Naive thymus-derived CD4-positive, alpha-beta T cell (primary cell): ENCODE results near the gene PLK4. TPM values are rescaled to one million over a fixed set of nuclear protein-coding genes. Genes with fewer than 3 reads are reported as not detected.

Experiments
- ATAC-seq: fragments of 150-1000 bp; cut with Tn5 transposase; 2 replicates; pipeline ENCODE4 v1.10.0; 2021; ENCODE audit warnings: mild to moderate bottlenecking, moderate library complexity
- CTCF ChIA-PET: fragments of 350-600 bp; sonication (Branson Sonifier 250); formaldehyde crosslinking; loops from one replicate; lab custom pipeline; 2021; ENCODE audit warnings: antibody characterized with exemption; lab: Charles Lee
- POLR2A ChIA-PET: fragments of 350-600 bp; sonication (Branson Sonifier 250); formaldehyde crosslinking; loops from one replicate; lab custom pipeline; 2021; ENCODE audit warnings: antibody characterized with exemption, inconsistent platforms; lab: Charles Lee
- DNase-seq, 9 donors: peaks; one replicate each; pipeline versions ENCODE4 v3.0.0 to v3.0.0-alpha.2; 2020 to 2022; ENCODE audit warnings: mixed read lengths in 1 of 9
- H3K27ac ChIP-seq: one replicate; pipeline ENCODE4 v1.7.0; 2013; ENCODE audit warnings: mild to moderate bottlenecking, low read depth, low read length, moderate library complexity
- H3K27me3 ChIP-seq, 2 donors: one replicate each; pipeline ENCODE4 v1.7.0; 2013; ENCODE audit warnings: low read length in 2 of 2, mild to moderate bottlenecking in 2 of 2, moderate library complexity in 2 of 2; ENCODE audit not compliant: control insufficient read depth in 2 of 2, insufficient read depth in 2 of 2
- H3K36me3 ChIP-seq, 3 experiments: 1 replicate in 2 of 3; 2 replicates in 1 of 3; pipeline ENCODE4 v1.7.0; 2013; ENCODE audit warnings: low read length in 3 of 3, mild to moderate bottlenecking in 3 of 3, moderate library complexity in 1 of 3; ENCODE audit not compliant: insufficient read depth in 3 of 3, control insufficient read depth in 2 of 3
- H3K4me1 ChIP-seq, 2 donors: one replicate each; pipeline ENCODE4 v1.7.0; 2013; ENCODE audit warnings: low read length in 2 of 2, mild to moderate bottlenecking in 2 of 2, moderate library complexity in 1 of 2; ENCODE audit not compliant: control insufficient read depth in 2 of 2, insufficient read depth in 2 of 2
- H3K4me3 ChIP-seq: 2 replicates; pipeline ENCODE4 v1.7.0; 2013; ENCODE audit warnings: mild to moderate bottlenecking, low read length
- H3K9me3 ChIP-seq, 3 experiments: 1 replicate in 2 of 3; 2 replicates in 1 of 3; pipeline ENCODE4 v1.7.0; 2013; ENCODE audit warnings: low read length in 3 of 3; ENCODE audit not compliant: control insufficient read depth in 2 of 3
- H3K27ac Mint-ChIP-seq, 9 donors: one replicate each; pipeline ENCODE4 v1.8.0; 2020 to 2022; ENCODE audit warnings: mixed read lengths in 9 of 9, mild to moderate bottlenecking in 8 of 9, moderate library complexity in 5 of 9, inconsistent platforms in 2 of 9
- H3K27me3 Mint-ChIP-seq, 5 donors: one replicate each; pipeline ENCODE4 v1.8.0; 2021 to 2022; ENCODE audit warnings: mixed read lengths in 5 of 5, mild to moderate bottlenecking in 1 of 5
- H3K36me3 Mint-ChIP-seq, 5 donors: one replicate each; pipeline ENCODE4 v1.8.0; 2020 to 2022; ENCODE audit warnings: mixed read lengths in 5 of 5, mild to moderate bottlenecking in 3 of 5, inconsistent platforms in 1 of 5
- H3K4me1 Mint-ChIP-seq, 7 donors: one replicate each; pipeline ENCODE4 v1.8.0; 2020 to 2022; ENCODE audit warnings: mixed read lengths in 7 of 7, mild to moderate bottlenecking in 3 of 7, inconsistent platforms in 1 of 7
- H3K4me3 Mint-ChIP-seq, 10 donors: one replicate each; pipeline ENCODE4 v1.8.0; 2020 to 2022; ENCODE audit warnings: mild to moderate bottlenecking in 10 of 10, mixed read lengths in 10 of 10, moderate library complexity in 6 of 10, inconsistent platforms in 2 of 10
- H3K9me3 Mint-ChIP-seq, 11 donors: one replicate each; pipeline ENCODE4 v1.8.0; 2020 to 2022; ENCODE audit warnings: mixed read lengths in 11 of 11, mild to moderate bottlenecking in 4 of 11, inconsistent platforms in 1 of 11, moderate library complexity in 1 of 11
- intact Hi-C, 2 donors: fragments of 100-400 bp; cut with micrococcal nuclease; formaldehyde crosslinking; loops; one replicate each; pipeline ENCODE4 v1.15.1; 2023
- polyA plus RNA-seq, 2 donors: library from polyadenylated mRNA; unstranded; fragments of 300-500 nt; fragmentation: Illumina TruSeq; gene quantifications; one replicate each; pipeline ENCODE4 v1.2.3, GENCODE V29; 2021
- total RNA-seq, 6 experiments: library from RNA in 5 of 6; stranded (reverse) in 5 of 6; gene quantifications; 1 replicate in 5 of 6; 2 replicates in 1 of 6; pipeline ENCODE4 v1.2.3 and lab custom pipeline; 2021 to 2026

Gene PLK4
- total and polyA plus RNA-seq, 7 experiments from 2014 or later = 1.3 to 34.7 (median 3.5) TPM

DNA sequence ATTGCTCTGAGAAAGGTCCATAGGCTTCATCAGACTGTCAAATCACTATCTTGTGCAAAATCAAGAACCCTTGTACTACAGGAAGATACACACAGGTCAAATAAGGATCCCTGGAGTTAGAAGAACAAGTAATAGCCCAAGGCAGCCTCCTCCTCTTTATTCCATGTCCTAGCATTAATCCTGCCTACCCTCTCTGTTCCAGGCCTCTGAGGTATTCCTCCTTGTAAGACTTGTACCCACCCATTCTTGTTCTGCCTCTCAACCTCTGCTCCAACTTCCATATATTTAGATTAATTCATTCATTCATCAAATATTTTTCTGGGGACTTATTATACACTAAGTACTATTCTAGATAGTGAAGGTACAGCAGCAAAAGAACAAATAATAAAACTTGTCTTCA lies 10.4 kb upstream of the PLK4 start:
- peaks cover 0 to 4% (median 0%) of the 10 kb centered on the region in 11 donors for H3K9me3 Mint-ChIP-seq
- ATAC-seq (no peak), DNase-seq (no peak)
- Histone ChIP-seq H3K9me3 (no peaks in the 10 kb centered on the region), H3K36me3 (no peaks in the 10 kb centered on the region), H3K4me3 (no peak overlapping the region), H3K4me1 (no peaks in the 10 kb centered on the region), H3K27ac (no peak overlapping the region), H3K27me3 (no peaks in the 10 kb centered on the region)
- intact Hi-C loops = no loop called here
- H3K36me3 Mint-ChIP-seq = peaks cover 0 to 13% (median 5%) of the 10 kb centered on the region in 5 donors
- peak overlapping the region in 2 of 9 donors; percentile 32 to 39 for H3K27ac Mint-ChIP-seq
- ChIA-PET POLR2A (no interaction called here), CTCF (no interaction called here)
- H3K27me3 Mint-ChIP-seq = no peaks in the 10 kb centered on the region
- peaks cover 0 to 12% (median 0%) of the 10 kb centered on the region in 7 donors for H3K4me1 Mint-ChIP-seq
- H3K4me3 Mint-ChIP-seq = no peak overlapping the region

DNA sequence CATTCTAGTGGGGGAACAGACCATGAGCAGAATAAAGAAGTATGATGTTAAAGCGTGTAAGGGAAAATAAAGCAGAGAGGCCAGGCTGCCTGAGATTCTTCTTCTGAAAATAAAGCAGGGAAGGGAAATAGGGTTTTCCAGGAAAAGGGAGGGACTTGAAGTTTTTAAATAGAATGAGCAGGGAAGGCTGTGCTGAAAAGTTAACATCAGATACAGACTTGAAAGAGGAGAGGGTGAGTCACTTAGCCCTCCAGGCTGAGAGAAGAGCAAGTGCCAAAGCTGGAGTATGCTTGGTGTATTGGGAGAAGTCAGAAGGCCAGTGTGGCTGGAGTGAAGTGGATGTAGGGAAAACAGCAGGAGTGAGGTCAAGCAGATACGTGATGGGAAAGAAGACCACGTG lies 10.0 kb upstream of the PLK4 start:
- ATAC-seq = no peak

DNA sequence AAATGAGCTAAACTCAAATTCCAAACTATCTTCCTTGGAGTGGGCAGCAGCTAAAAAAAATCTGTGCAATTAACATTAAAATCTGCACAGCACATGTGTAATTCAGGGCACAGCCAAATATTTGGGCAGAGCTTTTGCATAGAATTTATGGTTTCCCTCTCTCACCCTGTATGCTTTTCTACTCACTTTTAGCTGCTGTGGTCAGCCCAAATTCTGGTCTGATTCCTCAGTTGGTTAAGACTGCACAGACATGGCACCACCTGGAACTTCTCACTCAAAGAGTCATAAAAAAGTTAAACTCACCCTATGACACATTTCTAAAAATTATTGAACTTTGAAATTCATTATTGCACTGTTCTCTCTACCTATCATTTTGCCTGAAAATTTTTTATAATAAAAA lies 4.9 kb upstream of the PLK4 start:
- Histone ChIP-seq H3K9me3 (no peaks in the 10 kb centered on the region), H3K4me3 (no peak overlapping the region), H3K27ac (no peak overlapping the region), H3K36me3 (peaks cover 0 to 1% (median 0%) of the 10 kb centered on the region in 3 experiments), H3K27me3 (no peaks in the 10 kb centered on the region), H3K4me1 (peaks cover 4 to 5% of the 10 kb centered on the region in 2 donors)
- peaks cover 0 to 12% (median 8%) of the 10 kb centered on the region in 5 donors for H3K36me3 Mint-ChIP-seq
- peaks cover 0 to 3% (median 0%) of the 10 kb centered on the region in 5 donors for H3K27me3 Mint-ChIP-seq
- H3K9me3 Mint-ChIP-seq = peaks cover 0 to 6% (median 0%) of the 10 kb centered on the region in 11 donors
- no peak overlapping the region for H3K4me3 Mint-ChIP-seq
- peaks cover 4 to 22% (median 17%) of the 10 kb centered on the region in 7 donors for H3K4me1 Mint-ChIP-seq
- intact Hi-C loops = no loop called here
- no peak for DNase-seq
- POLR2A ChIA-PET = interaction anchor here (1.1 kb wide), 1 partner anchor 90 kb away, joined by 3 read pairs; the partner anchor contains the start of genes ABHD18 and MFSD8
- ATAC-seq = no peak
- CTCF ChIA-PET = interaction anchor here (0.6 kb wide), 1 partner anchor 64 kb away, joined by 6 read pairs; no protein-coding TSS in a partner anchor
- H3K27ac Mint-ChIP-seq = no peak overlapping the region

More for the DNA sequence above, 10.0 kb upstream of the PLK4 start:
- Mint-ChIP-seq H3K36me3 (peaks cover 0 to 15% (median 6%) of the 10 kb centered on the region in 5 donors), H3K27me3 (no peaks in the 10 kb centered on the region), H3K4me3 (no peak overlapping the region), H3K4me1 (peaks cover 0 to 12% (median 0%) of the 10 kb centered on the region in 7 donors), H3K27ac (peak overlapping the region in 2 of 9 donors; percentile 32 to 62), H3K9me3 (peaks cover 0 to 4% (median 0%) of the 10 kb centered on the region in 11 donors)
- ChIA-PET POLR2A (no interaction called here), CTCF (no interaction called here)
- Histone ChIP-seq H3K4me1 (no peaks in the 10 kb centered on the region), H3K27ac (no peak overlapping the region), H3K27me3 (no peaks in the 10 kb centered on the region), H3K36me3 (no peaks in the 10 kb centered on the region), H3K9me3 (no peaks in the 10 kb centered on the region), H3K4me3 (no peak overlapping the region)
- no peak for DNase-seq
- intact Hi-C loops = no loop called here

DNA sequence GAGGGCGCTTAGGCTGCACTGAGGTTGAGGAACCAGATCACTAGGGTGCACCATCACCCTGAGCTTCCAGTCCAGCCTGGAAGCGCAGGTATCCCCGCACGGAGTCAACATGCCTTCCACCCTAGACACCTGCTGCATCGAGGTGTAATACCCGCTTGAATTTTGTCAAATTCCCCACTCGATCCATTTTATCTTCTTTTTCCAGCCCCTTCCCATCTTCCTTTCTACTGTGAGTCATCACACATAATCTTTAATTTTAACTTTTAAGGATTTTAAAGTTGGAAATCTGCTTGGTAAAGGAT lies 821 bp downstream of the PLK4 start:
- Histone ChIP-seq H3K36me3 (peaks cover 0 to 5% (median 0%) of the 10 kb centered on the region in 3 experiments), H3K9me3 (no peaks in the 10 kb centered on the region), H3K4me3 (peak overlapping the region; percentile 93), H3K4me1 (peaks cover 4 to 10% of the 10 kb centered on the region in 2 donors), H3K27me3 (no peaks in the 10 kb centered on the region), H3K27ac (peak overlapping the region; percentile 75)
- ChIA-PET CTCF (interaction anchor here (1.6 kb wide), 1 partner anchor 84 kb away, joined by 8 read pairs; the partner anchor contains the start of genes ABHD18 and MFSD8), POLR2A (interaction anchor here (1.1 to 3.6 kb wide), 3 partner anchors 11 to 179 kb away, joined by 3 to 27 read pairs (median 9); partner anchors contain the start of genes ABHD18, LARP1B and MFSD8)
- Mint-ChIP-seq H3K9me3 (peaks cover 0 to 5% (median 0%) of the 10 kb centered on the region in 11 donors), H3K27me3 (peaks cover 0 to 3% (median 0%) of the 10 kb centered on the region in 5 donors), H3K36me3 (peaks cover 0 to 9% (median 5%) of the 10 kb centered on the region in 5 donors), H3K4me3 (peak overlapping the region; percentile 90 to 99 (median 97)), H3K27ac (peak overlapping the region in 7 of 9 donors; percentile 20 to 99 (median 97)), H3K4me1 (peaks cover 4 to 40% (median 28%) of the 10 kb centered on the region in 7 donors)
- ATAC-seq (no peak), DNase-seq (peak in 2 of 9 donors; percentile 8 to 10)
- intact Hi-C loops = loop anchor here in 1 of 2 donors (2.0 kb wide), 3 partner anchors 99 to 1211 kb away; partner anchors contain the start of genes HSPA4L and SCLT1

DNA sequence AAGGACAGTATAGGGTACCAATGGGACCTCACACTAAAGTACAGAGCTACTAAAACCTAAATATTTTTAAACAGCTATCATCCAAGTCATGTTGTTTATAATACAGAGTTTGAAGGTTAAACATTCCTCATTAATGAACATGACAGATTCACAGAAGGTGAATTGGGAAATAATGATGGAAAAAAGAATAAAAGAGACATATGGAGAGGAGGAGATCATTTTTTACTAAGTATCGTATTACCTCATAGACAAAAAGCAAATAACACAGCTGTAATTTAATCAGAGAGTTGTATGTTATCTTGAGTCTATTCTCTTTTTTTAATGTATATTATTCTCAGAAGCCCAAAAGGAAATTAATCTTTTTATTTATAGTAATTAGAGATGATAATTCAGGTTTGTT lies 7.9 kb downstream of the PLK4 start:
- H3K4me1 Mint-ChIP-seq = peaks cover 0 to 36% (median 0%) of the 10 kb centered on the region in 7 donors
- no peak overlapping the region for H3K4me3 ChIP-seq
- CTCF ChIA-PET = no interaction called here
- no peak overlapping the region for H3K27ac ChIP-seq
- ATAC-seq (no peak), DNase-seq (no peak)
- H3K27me3 Mint-ChIP-seq = no peaks in the 10 kb centered on the region
- no peaks in the 10 kb centered on the region for H3K4me1 ChIP-seq
- H3K36me3 ChIP-seq = no peaks in the 10 kb centered on the region
- POLR2A ChIA-PET = no interaction called here
- no peaks in the 10 kb centered on the region for H3K27me3 ChIP-seq
- intact Hi-C loops = no loop called here
- H3K4me3 Mint-ChIP-seq = no peak overlapping the region
- H3K36me3 Mint-ChIP-seq = peaks cover 0 to 23% (median 6%) of the 10 kb centered on the region in 5 donors
- no peaks in the 10 kb centered on the region for H3K9me3 ChIP-seq
- H3K27ac Mint-ChIP-seq = peak overlapping the region in 1 of 9 donors; percentile 26
- no peaks in the 10 kb centered on the region for H3K9me3 Mint-ChIP-seq

DNA sequence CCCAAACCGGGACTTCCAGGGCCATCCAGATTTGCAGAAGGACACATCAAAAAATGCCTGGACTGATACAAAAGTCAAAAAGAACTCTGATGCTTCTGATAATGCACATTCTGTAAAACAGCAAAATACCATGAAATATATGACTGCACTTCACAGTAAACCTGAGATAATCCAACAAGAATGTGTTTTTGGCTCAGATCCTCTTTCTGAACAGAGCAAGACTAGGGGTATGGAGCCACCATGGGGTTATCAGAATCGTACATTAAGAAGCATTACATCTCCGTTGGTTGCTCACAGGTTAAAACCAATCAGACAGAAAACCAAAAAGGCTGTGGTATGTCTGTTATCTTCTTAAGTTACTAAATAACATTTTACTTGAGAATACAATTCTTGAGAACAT lies 9.2 kb downstream of the PLK4 start:
- Histone ChIP-seq H3K36me3 (no peaks in the 10 kb centered on the region), H3K27me3 (no peaks in the 10 kb centered on the region), H3K9me3 (no peaks in the 10 kb centered on the region), H3K4me3 (no peak overlapping the region), H3K4me1 (no peaks in the 10 kb centered on the region), H3K27ac (no peak overlapping the region)
- POLR2A ChIA-PET = interaction anchor here (0.6 kb wide), 1 partner anchor 284 kb away, joined by 3 read pairs; no protein-coding TSS in a partner anchor
- intact Hi-C loops = loop anchor here in 1 of 2 donors (1.0 kb wide), 1 partner anchor 10 kb away; the partner anchor contains the start of gene PLK4
- no peaks in the 10 kb centered on the region for H3K9me3 Mint-ChIP-seq
- ATAC-seq (no peak), DNase-seq (no peak)
- CTCF ChIA-PET = interaction anchor here (0.7 kb wide), 1 partner anchor 1190 kb away, joined by 3 read pairs; no protein-coding TSS in a partner anchor
- no peak overlapping the region for H3K27ac Mint-ChIP-seq
- H3K36me3 Mint-ChIP-seq = peaks cover 4 to 29% (median 9%) of the 10 kb centered on the region in 5 donors
- peaks cover 0 to 35% (median 0%) of the 10 kb centered on the region in 7 donors for H3K4me1 Mint-ChIP-seq
- no peaks in the 10 kb centered on the region for H3K27me3 Mint-ChIP-seq
- no peak overlapping the region for H3K4me3 Mint-ChIP-seq
